GM19397 (cell line): Measurements from ENCODE around the gene RGL2.

Experiments
- ATAC-seq: cut with Tn5 transposase; IDR thresholded peaks from one replicate; pipeline ENCODE4 v1.9.1; 2021; ENCODE audit warnings: mild to moderate bottlenecking, moderate library complexity; ENCODE audit not compliant: unreplicated experiment

RGL2 gene

DNA sequence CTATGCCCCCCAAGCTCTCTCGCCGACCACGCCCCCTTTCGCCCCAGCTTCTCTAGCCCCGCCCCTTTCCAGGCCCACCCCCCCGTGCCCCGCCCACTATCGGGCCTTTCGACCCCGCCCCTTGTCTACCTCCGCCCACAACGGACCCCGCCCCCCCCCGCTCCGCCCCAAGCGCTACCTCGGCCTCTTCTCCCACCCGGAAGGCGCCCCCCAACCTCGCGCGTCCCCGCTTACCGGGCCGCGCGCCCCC is 18.6 kb upstream of the RGL2 start:
- ATAC-seq: no peak

DNA sequence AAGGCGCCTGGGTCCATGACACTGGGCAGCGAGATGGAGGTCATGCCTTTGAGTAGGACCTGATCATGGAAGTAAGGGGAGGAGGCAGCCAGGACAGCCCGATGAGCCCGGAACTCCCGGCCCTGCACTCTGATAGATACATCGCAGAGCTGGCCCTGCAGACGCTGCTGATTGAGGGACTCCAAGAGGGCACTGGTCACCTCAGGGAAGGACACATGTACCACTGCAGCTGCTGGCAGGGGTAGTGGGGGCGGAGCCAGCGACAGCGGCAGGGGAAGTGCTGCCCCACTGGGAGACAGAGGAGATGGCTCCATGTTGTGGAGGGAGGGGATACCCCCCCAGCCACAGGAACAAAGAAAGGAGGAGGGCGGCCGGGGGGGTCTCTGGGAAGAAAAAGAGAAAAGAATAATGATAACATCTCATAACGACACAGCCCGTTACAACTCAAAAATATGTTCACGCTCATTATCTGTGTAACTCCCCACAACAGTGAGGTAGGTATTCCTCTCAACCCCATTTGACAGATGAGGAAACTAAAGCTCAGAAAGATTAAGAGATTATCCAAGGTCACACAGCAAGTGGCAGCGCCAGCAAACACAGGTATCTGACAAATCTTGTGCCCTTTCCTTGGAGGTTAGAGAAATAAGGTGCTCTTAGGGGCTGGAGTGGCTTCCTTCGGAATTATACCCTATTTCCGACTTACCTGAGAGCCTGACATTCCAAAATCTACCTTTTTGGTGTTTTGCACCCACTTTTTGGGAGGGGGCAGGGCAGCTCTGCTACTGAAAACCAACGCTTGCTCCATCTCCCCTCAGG is 18.1 kb upstream of the RGL2 start:
- no peak for ATAC-seq

DNA sequence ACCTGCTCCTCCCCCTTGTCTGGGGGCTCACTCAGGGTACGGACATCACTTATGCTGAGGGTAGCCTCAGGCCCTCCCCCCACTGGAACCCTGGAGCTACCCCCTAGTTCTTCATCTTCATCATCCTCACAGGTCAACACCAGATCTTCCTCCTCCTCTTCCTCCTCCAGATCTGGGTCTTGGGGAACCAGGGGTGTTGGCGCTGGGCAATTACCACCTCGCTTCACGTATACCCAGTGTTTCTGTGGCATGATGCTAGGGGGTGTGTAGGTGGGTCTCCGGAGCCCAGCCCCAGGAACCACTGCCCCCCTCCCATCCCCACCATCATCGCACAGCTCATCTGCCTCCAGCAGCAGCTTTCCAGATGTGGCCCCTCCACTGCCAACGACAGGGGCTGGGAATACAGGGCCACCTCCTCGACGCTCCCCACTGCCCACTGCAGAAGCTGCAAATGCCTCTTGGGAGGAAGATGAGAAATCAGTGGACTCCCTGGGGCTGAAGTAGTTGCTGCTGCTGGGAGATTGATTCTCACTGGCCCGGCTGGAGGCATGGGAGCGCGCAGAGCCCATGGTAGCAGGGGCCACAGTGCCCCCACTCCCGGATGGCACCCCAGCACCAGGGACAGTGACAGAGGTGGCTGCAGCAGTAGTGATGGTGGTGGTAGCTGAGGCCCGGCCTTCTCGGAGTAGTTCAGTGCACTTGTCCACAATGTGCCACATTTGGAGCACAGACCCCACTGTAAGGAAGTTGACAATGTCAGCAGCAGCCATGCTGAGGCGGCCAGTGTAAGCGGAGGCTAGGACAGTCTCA is 17.3 kb upstream of the RGL2 start:
- no peak for ATAC-seq

DNA sequence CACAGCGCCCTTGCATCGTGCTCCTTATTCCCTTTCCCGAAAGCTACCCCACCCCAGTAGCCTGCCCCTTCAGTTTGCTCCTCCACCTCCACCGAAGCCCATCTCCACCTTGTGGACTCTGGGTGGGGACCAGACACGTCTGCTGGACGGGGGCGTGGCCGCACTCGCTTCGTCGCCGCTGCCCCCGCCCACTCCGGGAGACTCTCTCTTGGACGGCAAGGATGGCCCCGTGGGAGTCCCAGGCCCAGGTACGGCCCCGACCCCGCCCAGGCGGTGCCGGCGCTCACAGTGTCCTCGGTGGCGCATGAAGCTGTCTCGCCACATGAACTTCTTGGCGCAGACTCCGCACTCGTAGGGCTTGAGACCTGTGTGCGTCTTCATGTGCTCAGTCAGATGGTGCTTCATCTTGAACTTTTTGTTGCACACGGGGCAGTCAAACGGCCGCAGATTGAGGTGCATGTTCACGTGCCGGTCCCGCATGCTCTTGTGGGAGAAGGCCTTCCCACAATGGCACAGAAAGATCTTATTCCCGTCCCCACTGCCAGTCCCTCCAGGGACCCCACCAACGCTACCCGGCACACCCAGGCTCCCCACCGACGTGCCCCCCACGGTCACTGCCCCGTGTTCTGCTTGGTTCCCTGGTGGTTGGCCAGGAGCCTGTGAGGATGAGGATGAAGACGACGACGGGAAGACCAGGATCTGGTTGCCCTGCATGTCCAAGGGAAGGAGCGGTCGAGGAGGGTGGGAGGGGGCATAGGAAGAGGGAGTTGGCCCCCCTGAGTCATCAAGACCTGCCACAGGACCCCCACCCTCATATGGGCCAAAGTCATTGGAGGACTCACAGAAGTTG is 16.4 kb upstream of the RGL2 start:
- no peak for ATAC-seq

GRCh38 chr6:33314515-33314942 is 15.8 kb upstream of the RGL2 start:
- ATAC-seq: no peak

- peak; percentile 35 for ATAC-seq
These were observed 15.2 kb upstream of the RGL2 start, which contains the start of gene TAPBP for GRCh38 chr6:33313709-33314514. Gene TAPBP, minus strand, starts transcription at chr6:33314078. Its CDS starts 37 bp downstream, at chr6:33314041.

DNA sequence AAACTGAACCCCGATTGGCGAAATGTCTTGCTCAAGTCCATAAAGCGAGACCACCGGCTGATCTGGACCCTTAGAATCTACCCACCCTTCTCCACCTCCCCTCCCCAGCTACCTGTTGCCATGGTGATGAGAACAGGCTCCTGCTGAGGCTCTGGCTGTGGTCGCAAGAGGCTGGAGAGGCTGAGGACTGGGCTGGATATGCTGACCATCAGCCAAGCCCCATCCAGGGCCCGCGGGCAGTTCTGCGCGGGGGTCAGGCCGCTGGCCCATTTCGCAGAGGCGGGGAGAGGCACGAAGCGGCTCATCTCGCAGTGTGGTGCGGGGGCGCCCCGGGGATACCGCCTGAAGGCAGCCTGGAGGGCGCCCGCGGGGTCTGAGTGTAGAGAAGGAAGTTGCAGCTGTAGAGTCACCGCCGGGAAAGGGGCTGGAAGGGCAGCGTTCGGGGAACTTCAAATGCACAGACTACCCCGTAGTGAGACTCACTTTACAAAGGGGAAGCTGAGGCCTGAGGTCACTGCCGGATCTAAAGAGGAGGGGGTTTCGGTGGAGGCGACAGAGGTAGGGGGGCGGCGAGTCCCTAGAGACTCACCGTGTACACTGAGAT is 14.5 kb upstream of the RGL2 start:
- peak; percentile 11 for ATAC-seq

GRCh38 chr6:33312361-33313104 is 13.8 kb upstream of the RGL2 start:
- no peak for ATAC-seq

DNA sequence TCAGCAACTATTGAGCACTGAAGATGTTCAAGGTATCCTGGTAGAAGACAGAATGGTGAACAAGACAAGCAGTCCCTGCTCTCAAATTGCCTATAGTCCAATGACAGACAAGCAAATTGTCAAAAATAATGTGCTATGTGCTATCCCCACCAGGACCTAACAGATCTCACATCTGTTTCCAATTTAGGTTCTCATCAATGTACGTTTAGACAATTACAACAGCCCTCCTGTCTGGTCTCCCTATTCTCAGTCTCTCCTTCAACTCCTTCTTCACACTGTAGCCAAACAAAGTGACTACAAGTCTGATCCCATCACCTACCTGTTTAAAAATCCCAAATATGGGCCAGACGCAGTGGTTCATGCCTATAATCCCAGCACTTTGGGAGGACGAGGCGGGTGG is 7.6 kb upstream of the RGL2 start:
- ATAC-seq: no peak

GRCh38 chr6:33305052-33305451 is 6.3 kb upstream of the RGL2 start:
- ATAC-seq: no peak

DNA sequence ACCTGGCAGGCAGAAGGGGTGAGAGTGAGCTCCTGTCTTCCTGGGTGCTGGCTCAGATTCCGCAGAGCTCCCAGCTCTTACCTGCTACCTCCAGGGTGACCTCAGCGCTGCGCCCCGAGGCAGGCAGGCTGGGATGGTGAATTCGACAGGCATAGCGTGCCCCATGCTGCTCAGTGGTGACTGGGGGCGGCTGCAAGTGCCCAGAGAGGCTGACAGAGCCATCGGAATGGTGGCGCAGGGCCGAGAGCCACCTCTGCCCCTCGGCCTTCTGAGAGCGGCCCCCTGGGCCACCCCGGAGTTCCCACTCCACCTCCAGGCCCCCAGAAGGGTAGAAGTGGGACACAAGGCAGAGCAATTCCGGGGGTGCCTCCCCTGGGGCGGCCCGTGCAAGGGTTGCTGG is 5.5 kb upstream of the RGL2 start:
- ATAC-seq: no peak

DNA sequence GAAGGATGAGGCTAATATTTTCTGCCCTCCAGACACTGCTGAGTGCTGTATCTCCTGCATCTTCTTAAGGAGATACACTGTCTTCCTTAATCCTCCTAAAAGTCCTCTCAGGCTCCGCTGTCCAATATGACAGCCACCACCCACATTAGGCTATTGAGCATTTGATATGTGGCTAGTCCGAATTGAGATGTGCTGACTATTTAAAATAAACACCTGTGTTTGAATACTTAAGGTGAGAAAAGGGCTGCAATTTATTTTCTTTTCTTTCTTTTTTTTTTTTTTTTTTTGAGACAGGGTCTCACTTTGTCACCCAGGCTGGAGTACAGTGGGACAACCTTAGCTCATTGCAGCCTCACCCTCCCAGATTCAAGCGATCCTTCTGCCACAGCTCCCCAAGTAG is 3.1 kb upstream of the RGL2 start:
- ATAC-seq: no peak

- ATAC-seq: peak; percentile 67
These were observed 649 bp upstream of the RGL2 start for GRCh38 chr6:33299237-33299944.

DNA sequence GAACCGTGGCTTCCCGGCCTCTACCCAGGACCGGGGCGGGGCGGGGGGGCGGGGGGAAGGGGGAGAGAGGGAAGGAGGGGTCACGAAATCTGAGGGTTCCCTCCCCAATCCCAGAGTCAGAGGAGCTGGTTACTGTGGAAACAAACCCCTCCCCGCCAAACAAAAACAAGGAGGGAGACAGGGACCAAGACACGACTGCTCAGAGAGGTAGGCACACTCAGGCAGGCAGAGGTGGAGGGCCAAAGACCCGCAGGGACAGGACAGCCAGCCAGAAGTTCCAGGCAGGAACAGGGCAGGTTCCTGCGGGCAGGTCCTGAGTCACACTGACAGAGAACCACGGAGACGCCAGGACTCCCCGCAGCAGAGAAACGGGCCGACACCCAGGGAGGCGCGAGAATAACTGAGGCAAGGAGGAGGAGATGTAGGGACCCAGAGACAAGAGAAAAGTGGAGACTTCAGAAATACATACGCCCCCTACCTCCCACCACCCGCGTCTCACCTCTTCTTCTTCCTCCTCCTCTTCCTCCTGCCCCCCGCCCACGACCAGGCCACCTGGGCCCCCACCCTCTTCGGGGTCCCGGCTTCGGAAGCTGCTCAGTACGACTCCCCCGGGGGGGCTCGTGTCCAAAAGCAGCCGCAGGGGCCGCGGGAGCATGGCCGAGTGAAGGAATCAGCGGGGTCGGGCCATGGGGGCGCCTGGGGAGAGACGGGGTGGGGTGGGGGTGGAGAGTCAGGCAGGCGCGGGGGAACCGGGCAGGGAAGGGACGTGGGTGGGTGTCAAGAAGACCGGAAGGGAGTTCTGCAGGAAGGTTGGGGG is 578 bp downstream of the RGL2 start:
- ATAC-seq: no peak

DNA sequence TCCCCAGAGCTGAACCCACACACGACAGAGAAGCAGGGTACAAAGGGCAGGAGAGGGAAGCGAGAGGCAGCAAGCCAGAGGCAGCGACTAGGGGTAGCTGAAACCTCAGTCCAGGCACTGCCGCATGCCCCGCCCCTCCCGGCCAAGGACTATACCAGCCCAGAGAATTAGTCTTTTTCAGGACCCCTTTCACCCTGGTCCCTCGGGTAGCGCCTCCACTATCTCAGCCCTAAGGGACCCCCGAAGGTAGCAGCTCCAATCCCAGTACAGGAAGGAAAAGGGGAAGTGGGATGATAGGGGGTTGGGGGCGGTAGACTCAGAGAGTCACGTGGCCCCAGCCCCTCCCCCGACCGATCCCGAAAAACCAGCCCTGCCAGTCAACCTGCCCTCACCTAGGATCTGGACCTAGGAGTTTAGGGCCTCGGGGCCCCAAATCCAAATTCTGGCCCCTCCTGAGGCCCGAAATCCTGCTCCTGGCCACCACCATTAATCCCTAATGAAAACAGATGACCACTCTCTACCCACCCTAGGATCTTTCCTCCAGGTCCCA is 1.3 kb downstream of the RGL2 start:
- ATAC-seq: no peak

- ATAC-seq: no peak
These were observed 1.8 kb downstream of the RGL2 start for GRCh38 chr6:33296797-33297405.

GRCh38 chr6:33295621-33296369 is 2.9 kb downstream of the RGL2 start:
- ATAC-seq: no peak
